GM18951 (cell line): ENCODE results near the gene SERPINF2.
"Not testable (repeated sequence)": the region's sequence is repeated elsewhere in the genome, so short reads cannot be mapped to it uniquely, and the experiment has no call there.

Experiments used
- POLR2A ChIP-seq: IDR thresholded peaks from 4 replicates; pipeline ENCODE4 v1.6.1; 2011; ENCODE audit warnings: mild to moderate bottlenecking; ENCODE audit not compliant: insufficient read length, insufficient read depth; ENCODE audit errors: extremely low read depth
- in situ Hi-C: fragments of 300-500 bp; cut with MboI; formaldehyde crosslinking; loops from one replicate; pipeline ENCODE4 v1.12.0; 2022; ENCODE audit warnings: low sequenced_read_pairs, mixed read lengths, inconsistent platforms; ENCODE audit not compliant: unreplicated experiment

The SERPINF2 gene

GRCh38 chr17:1783834-1784611 lies 41.4 kb downstream of the SERPINF2 start:
- in situ Hi-C loops = no loop called here
- no peak for TF ChIP-seq POLR2A

- no peak for TF ChIP-seq POLR2A
- in situ Hi-C loops = no loop called here
These were observed 43.3 kb downstream of the SERPINF2 start for GRCh38 chr17:1785930-1786329.

- no peak for TF ChIP-seq POLR2A
- in situ Hi-C loops = no loop called here
These were observed 44.0 kb downstream of the SERPINF2 start for GRCh38 chr17:1786708-1787107.

- in situ Hi-C loops = no loop called here
- TF ChIP-seq POLR2A = no peak
These were observed 44.7 kb downstream of the SERPINF2 start for GRCh38 chr17:1787301-1787902.

- in situ Hi-C loops = no loop called here
- no peak for TF ChIP-seq POLR2A
These were observed 47.3 kb downstream of the SERPINF2 start for GRCh38 chr17:1789936-1790335.

- in situ Hi-C loops = no loop called here
- no peak for TF ChIP-seq POLR2A
These were observed 50.1 kb downstream of the SERPINF2 start for GRCh38 chr17:1792495-1793446.

- in situ Hi-C loops = no loop called here
- TF ChIP-seq POLR2A = no peak
These were observed 50.8 kb downstream of the SERPINF2 start for GRCh38 chr17:1793447-1793806.

GRCh38 chr17:1796800-1797199 lies 54.1 kb downstream of the SERPINF2 start:
- no peak for TF ChIP-seq POLR2A
- in situ Hi-C loops = no loop called here

GRCh38 chr17:1797323-1797722 lies 54.7 kb downstream of the SERPINF2 start:
- in situ Hi-C loops = no loop called here
- TF ChIP-seq POLR2A = no peak

- in situ Hi-C loops = not testable (repeated sequence)
These were observed 55.2 kb downstream of the SERPINF2 start for GRCh38 chr17:1797846-1798245.

GRCh38 chr17:1800240-1800639 lies 57.6 kb downstream of the SERPINF2 start:
- in situ Hi-C loops = no loop called here
- TF ChIP-seq POLR2A = no peak

GRCh38 chr17:1800712-1801111 lies 58.0 kb downstream of the SERPINF2 start:
- in situ Hi-C loops = no loop called here

GRCh38 chr17:1802429-1802828 lies 59.8 kb downstream of the SERPINF2 start:
- in situ Hi-C loops = no loop called here
- TF ChIP-seq POLR2A = no peak

More at GRCh38 chr17:1800712-1801111, 58.0 kb downstream of the SERPINF2 start:
- no peak for TF ChIP-seq POLR2A
